HL-60 (cell line): ENCODE results near the gene PLEKHA5.

Source experiments
- POLR2AphosphoS5 ChIP-seq: IDR thresholded peaks from 2 replicates; pipeline ENCODE4 v1.6.1; 2012; ENCODE audit warnings: low read depth
- TF ChIP-seq, protein P1 (sequence below): IDR thresholded peaks from one replicate; pipeline ENCODE4 v1.5.1; 2011; ENCODE audit warnings: low read length, control low read depth, inconsistent platforms; ENCODE audit not compliant: insufficient read depth
- TF ChIP-seq, protein P2 (sequence below): IDR thresholded peaks from 2 replicates; pipeline ENCODE4 v1.6.1; 2012; ENCODE audit warnings: low read depth; ENCODE audit not compliant: insufficient replicate concordance

DNA sequence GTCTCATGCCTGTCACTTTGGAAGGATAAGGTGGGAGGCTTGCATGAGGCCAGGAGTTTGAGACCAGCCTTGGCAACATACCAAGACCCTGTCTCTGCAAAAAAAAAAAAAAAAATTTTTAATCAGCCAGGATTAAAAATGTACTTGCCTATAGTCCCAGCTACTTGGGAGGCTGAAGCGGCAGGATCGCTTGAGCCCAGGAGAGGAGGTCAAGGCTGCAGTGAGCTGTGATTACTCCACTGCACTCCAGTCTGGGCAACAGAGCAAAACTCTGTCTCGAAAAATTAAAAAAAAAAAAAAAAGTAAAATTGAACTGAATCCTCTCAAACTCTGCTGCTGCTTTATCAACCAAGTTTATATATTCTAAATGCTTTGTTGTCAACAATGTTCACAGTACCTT, 181.6 kb downstream of the PLEKHA5 start:
- no peak for TF ChIP-seq POLR2AphosphoS5
- TF ChIP-seq, protein P1, sequence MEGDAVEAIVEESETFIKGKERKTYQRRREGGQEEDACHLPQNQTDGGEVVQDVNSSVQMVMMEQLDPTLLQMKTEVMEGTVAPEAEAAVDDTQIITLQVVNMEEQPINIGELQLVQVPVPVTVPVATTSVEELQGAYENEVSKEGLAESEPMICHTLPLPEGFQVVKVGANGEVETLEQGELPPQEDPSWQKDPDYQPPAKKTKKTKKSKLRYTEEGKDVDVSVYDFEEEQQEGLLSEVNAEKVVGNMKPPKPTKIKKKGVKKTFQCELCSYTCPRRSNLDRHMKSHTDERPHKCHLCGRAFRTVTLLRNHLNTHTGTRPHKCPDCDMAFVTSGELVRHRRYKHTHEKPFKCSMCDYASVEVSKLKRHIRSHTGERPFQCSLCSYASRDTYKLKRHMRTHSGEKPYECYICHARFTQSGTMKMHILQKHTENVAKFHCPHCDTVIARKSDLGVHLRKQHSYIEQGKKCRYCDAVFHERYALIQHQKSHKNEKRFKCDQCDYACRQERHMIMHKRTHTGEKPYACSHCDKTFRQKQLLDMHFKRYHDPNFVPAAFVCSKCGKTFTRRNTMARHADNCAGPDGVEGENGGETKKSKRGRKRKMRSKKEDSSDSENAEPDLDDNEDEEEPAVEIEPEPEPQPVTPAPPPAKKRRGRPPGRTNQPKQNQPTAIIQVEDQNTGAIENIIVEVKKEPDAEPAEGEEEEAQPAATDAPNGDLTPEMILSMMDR: no peak
- TF ChIP-seq, protein P2, sequence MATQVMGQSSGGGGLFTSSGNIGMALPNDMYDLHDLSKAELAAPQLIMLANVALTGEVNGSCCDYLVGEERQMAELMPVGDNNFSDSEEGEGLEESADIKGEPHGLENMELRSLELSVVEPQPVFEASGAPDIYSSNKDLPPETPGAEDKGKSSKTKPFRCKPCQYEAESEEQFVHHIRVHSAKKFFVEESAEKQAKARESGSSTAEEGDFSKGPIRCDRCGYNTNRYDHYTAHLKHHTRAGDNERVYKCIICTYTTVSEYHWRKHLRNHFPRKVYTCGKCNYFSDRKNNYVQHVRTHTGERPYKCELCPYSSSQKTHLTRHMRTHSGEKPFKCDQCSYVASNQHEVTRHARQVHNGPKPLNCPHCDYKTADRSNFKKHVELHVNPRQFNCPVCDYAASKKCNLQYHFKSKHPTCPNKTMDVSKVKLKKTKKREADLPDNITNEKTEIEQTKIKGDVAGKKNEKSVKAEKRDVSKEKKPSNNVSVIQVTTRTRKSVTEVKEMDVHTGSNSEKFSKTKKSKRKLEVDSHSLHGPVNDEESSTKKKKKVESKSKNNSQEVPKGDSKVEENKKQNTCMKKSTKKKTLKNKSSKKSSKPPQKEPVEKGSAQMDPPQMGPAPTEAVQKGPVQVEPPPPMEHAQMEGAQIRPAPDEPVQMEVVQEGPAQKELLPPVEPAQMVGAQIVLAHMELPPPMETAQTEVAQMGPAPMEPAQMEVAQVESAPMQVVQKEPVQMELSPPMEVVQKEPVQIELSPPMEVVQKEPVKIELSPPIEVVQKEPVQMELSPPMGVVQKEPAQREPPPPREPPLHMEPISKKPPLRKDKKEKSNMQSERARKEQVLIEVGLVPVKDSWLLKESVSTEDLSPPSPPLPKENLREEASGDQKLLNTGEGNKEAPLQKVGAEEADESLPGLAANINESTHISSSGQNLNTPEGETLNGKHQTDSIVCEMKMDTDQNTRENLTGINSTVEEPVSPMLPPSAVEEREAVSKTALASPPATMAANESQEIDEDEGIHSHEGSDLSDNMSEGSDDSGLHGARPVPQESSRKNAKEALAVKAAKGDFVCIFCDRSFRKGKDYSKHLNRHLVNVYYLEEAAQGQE: no peak
